GM19463 (cell line): ENCODE data around the gene TAGLN.

Experiments
- ATAC-seq: cut with Tn5 transposase; IDR thresholded peaks from one replicate; pipeline ENCODE4 v1.9.1; 2021; ENCODE audit warnings: mild to moderate bottlenecking, moderate library complexity; ENCODE audit not compliant: unreplicated experiment

The TAGLN gene

GRCh38 chr11:117199053-117199915, at the start of gene TAGLN:
Gene TAGLN (plus strand): TSS chr11:117199370. CDS start chr11:117203014, 3,644 bp downstream.
- ATAC-seq, result no peak

GRCh38 chr11:117152066-117152465, 47.1 kb upstream of the TAGLN start:
- ATAC-seq, result no peak

GRCh38 chr11:117154468-117154867, 44.7 kb upstream of the TAGLN start:
- ATAC-seq, result no peak

GRCh38 chr11:117157507-117157906, 41.7 kb upstream of the TAGLN start:
- ATAC-seq, result no peak

- no peak for ATAC-seq
Measured at GRCh38 chr11:117159892-117160291, 39.3 kb upstream of the TAGLN start.

- peak; percentile 66 for ATAC-seq
Measured at GRCh38 chr11:117160826-117161225, 38.3 kb upstream of the TAGLN start.

- no peak for ATAC-seq
Measured at GRCh38 chr11:117166491-117166890, 32.7 kb upstream of the TAGLN start.

GRCh38 chr11:117169736-117170135, 29.4 kb upstream of the TAGLN start:
- ATAC-seq, result no peak

GRCh38 chr11:117170210-117170609, 29.0 kb upstream of the TAGLN start:
- no peak for ATAC-seq

- no peak for ATAC-seq
Measured at GRCh38 chr11:117171007-117171403, 28.2 kb upstream of the TAGLN start.

GRCh38 chr11:117171404-117172061, 27.6 kb upstream of the TAGLN start:
- ATAC-seq, result no peak

GRCh38 chr11:117172724-117173421, 26.3 kb upstream of the TAGLN start:
- ATAC-seq, result no peak

- ATAC-seq, result no peak
Measured at GRCh38 chr11:117175104-117175503, 24.1 kb upstream of the TAGLN start.

- no peak for ATAC-seq
Measured at GRCh38 chr11:117175781-117176180, 23.4 kb upstream of the TAGLN start.

GRCh38 chr11:117176186-117176585, 23.0 kb upstream of the TAGLN start:
- ATAC-seq, result no peak

- ATAC-seq, result no peak
Measured at GRCh38 chr11:117177534-117178209, 21.5 kb upstream of the TAGLN start.

- peak; percentile 89 for ATAC-seq
Measured at GRCh38 chr11:117178210-117179034, 20.7 kb upstream of the TAGLN start, which contains the start of gene SIDT2. Gene SIDT2 (plus strand): TSS chr11:117178743. CDS start chr11:117179264, 521 bp downstream.

- peak; percentile 21 for ATAC-seq
Measured at GRCh38 chr11:117179048-117179999, 19.8 kb upstream of the TAGLN start.

- ATAC-seq, result no peak
Measured at GRCh38 chr11:117180020-117180419, 19.1 kb upstream of the TAGLN start.
